Measurements from ENCODE around the gene CBX8. TPM values are rescaled to one million over a fixed set of nuclear protein-coding genes. Genes with fewer than 3 reads are reported as not detected.
"Not testable (repeated sequence)": the region's sequence is repeated elsewhere in the genome, so short reads cannot be mapped to it uniquely, and the experiment has no call there.

The CBX8 gene
- total RNA-seq, 2 experiments from 2014 or later, result 7.0 to 9.4 TPM

- intact Hi-C loops (cut with micrococcal nuclease), result no loop called here
- CTCF ChIA-PET, result no interaction called here
Measured at GRCh38 chr17:79761894-79762589, 34.8 kb downstream of the CBX8 start.

GRCh38 chr17:79760197-79760906 lies 36.5 kb downstream of the CBX8 start:
- no peak for TF ChIP-seq CTCF (IDR thresholded peaks at IDR 0.05)
- Mint-ChIP-seq H3K9me3 (no peaks in the 10 kb centered on the region), H3K27me3 (no peaks in the 10 kb centered on the region), H3K4me1 (ENCODE audit: low read depth) (no peaks in the 10 kb centered on the region), H3K36me3 (ENCODE audit: low read depth) (no peaks in the 10 kb centered on the region), H3K27ac (no peak overlapping the region), H3K4me3 (no peak overlapping the region)
- CTCF ChIA-PET, result no interaction called here
- intact Hi-C loops (cut with micrococcal nuclease), result no loop called here
- no peak for ATAC-seq
- DNase-seq, result no peak
- POLR2A ChIA-PET, result interaction anchor here (1.0 kb wide), 2 partner anchors 11 to 13 kb away, joined by 3 read pairs; no protein-coding TSS in a partner anchor

More at GRCh38 chr17:79761894-79762589, 34.8 kb downstream of the CBX8 start:
- Mint-ChIP-seq H3K4me1 (ENCODE audit: low read depth) (no peaks in the 10 kb centered on the region), H3K27me3 (no peaks in the 10 kb centered on the region), H3K36me3 (ENCODE audit: low read depth) (no peaks in the 10 kb centered on the region), H3K9me3 (no peaks in the 10 kb centered on the region), H3K27ac (no peak overlapping the region), H3K4me3 (no peak overlapping the region)
- ATAC-seq (no peak), DNase-seq (no peak)
- TF ChIP-seq CTCF (IDR thresholded peaks at IDR 0.05), result no peak
- POLR2A ChIA-PET, result no interaction called here

- intact Hi-C loops (cut with micrococcal nuclease), result no loop called here
- ChIA-PET POLR2A (no interaction called here), CTCF (no interaction called here)
- Mint-ChIP-seq H3K9me3 (no peaks in the 10 kb centered on the region), H3K27me3 (peaks cover 2% of the 10 kb centered on the region), H3K4me1 (ENCODE audit: low read depth) (no peaks in the 10 kb centered on the region), H3K4me3 (no peak overlapping the region), H3K36me3 (ENCODE audit: low read depth) (no peaks in the 10 kb centered on the region), H3K27ac (no peak overlapping the region)
- TF ChIP-seq CTCF (IDR thresholded peaks at IDR 0.05), result no peak
- no peak for DNase-seq
- no peak for ATAC-seq
Measured at GRCh38 chr17:79758271-79758670, 38.6 kb downstream of the CBX8 start.

- Mint-ChIP-seq H3K4me1 (ENCODE audit: low read depth) (peaks cover 2% of the 10 kb centered on the region), H3K27me3 (peaks cover 2% of the 10 kb centered on the region), H3K9me3 (no peaks in the 10 kb centered on the region), H3K4me3 (no peak overlapping the region), H3K36me3 (ENCODE audit: low read depth) (no peaks in the 10 kb centered on the region), H3K27ac (no peak overlapping the region)
- intact Hi-C loops (cut with micrococcal nuclease), result no loop called here
- POLR2A ChIA-PET, result no interaction called here
- CTCF ChIA-PET, result interaction anchor here (1.0 to 1.1 kb wide), 2 partner anchors 11 to 15 kb away, joined by 3 read pairs; no protein-coding TSS in a partner anchor
- DNase-seq (no peak), ATAC-seq (no peak)
- no peak for TF ChIP-seq CTCF (IDR thresholded peaks at IDR 0.05)
Measured at GRCh38 chr17:79757140-79757745, 39.6 kb downstream of the CBX8 start.

GRCh38 chr17:79755591-79755990 lies 41.3 kb downstream of the CBX8 start:
- CTCF ChIA-PET, result interaction anchor here (1.3 kb wide), 1 partner anchor 14 kb away, joined by 4 read pairs; no protein-coding TSS in a partner anchor
- intact Hi-C loops (cut with micrococcal nuclease), result no loop called here
- no peak for DNase-seq
- Mint-ChIP-seq H3K27ac (no peak overlapping the region), H3K27me3 (peaks cover 15% of the 10 kb centered on the region), H3K36me3 (ENCODE audit: low read depth) (no peaks in the 10 kb centered on the region), H3K4me3 (no peak overlapping the region), H3K4me1 (ENCODE audit: low read depth) (peaks cover 6% of the 10 kb centered on the region), H3K9me3 (no peaks in the 10 kb centered on the region)
- no peak for ATAC-seq
- no peak for TF ChIP-seq CTCF (IDR thresholded peaks at IDR 0.05)
- POLR2A ChIA-PET, result no interaction called here

GRCh38 chr17:79754903-79755302 lies 42.0 kb downstream of the CBX8 start:
- ATAC-seq; H3K4me3 Mint-ChIP-seq; H3K27ac Mint-ChIP-seq; DNase-seq; POLR2A ChIA-PET; H3K36me3 Mint-ChIP-seq (ENCODE audit: low read depth); H3K4me1 Mint-ChIP-seq (ENCODE audit: low read depth); H3K9me3 Mint-ChIP-seq; intact Hi-C loops (cut with micrococcal nuclease): not testable (repeated sequence)
- CTCF ChIA-PET, result interaction anchor here (1.3 kb wide), 1 partner anchor 13 kb away, joined by 4 read pairs; no protein-coding TSS in a partner anchor
- H3K27me3 Mint-ChIP-seq, result peaks cover 18% of the 10 kb centered on the region
